Uterus (tissue), 4 donors: ENCODE measurements around the gene SP8. TPM values are rescaled to one million over a fixed set of nuclear protein-coding genes. Genes with fewer than 3 reads are reported as not detected.

Experiments
- DNase-seq, 2 donors: peaks; one replicate each; pipeline ENCODE4 v3.0.0-alpha.2; 2019 to 2020
- H3K27ac ChIP-seq, 2 donors: fragments of 200-600 bp; sonication (generic); 1 replicate in 1 of 2; 2 replicates in 1 of 2; pipeline ENCODE4 v1.5.1; 2016 to 2018
- H3K27me3 ChIP-seq, 2 donors: fragments of 200-600 bp; sonication (generic); one replicate each; pipeline ENCODE4 v1.5.1; 2018 to 2019; ENCODE audit warnings: control low read depth in 1 of 2
- H3K36me3 ChIP-seq, 2 donors: fragments of 200-600 bp; sonication (generic); one replicate each; pipeline ENCODE4 v1.5.1; 2019; ENCODE audit warnings: control low read depth in 1 of 2
- H3K4me1 ChIP-seq, 2 donors: fragments of 200-600 bp; sonication (generic); one replicate each; pipeline ENCODE4 v1.5.1; 2018 to 2019; ENCODE audit warnings: control low read depth in 1 of 2
- H3K4me3 ChIP-seq, 2 donors: fragments of 200-600 bp; sonication (generic); 1 replicate in 1 of 2; 2 replicates in 1 of 2; pipeline ENCODE4 v1.5.1; 2018 to 2019; ENCODE audit warnings: mild to moderate bottlenecking in 1 of 2
- H3K9me3 ChIP-seq, 2 donors: fragments of 200-600 bp; sonication (generic); one replicate each; pipeline ENCODE4 v1.5.1; 2019; ENCODE audit warnings: control low read depth in 1 of 2
- POLR2A ChIP-seq, 2 donors: fragments of 450-650 bp; IDR thresholded peaks; one replicate each; pipeline ENCODE4 v1.6.1; 2016; ENCODE audit warnings: antibody characterized with exemption in 2 of 2, mild to moderate bottlenecking in 1 of 2, moderate library complexity in 1 of 2
- intact Hi-C: fragments of 100-400 bp; cut with DNase I; formaldehyde crosslinking; loops from one replicate; pipeline ENCODE4 v1.15.1; 2023; ENCODE audit warnings: low total_unique reads
- total RNA-seq, 4 donors: library from RNA; depleted of rRNA in 3 of 4; stranded (reverse); fragments of >200 nt in 3 of 4; gene quantifications; one replicate each; pipeline versions ENCODE4 v1.1.0 to v1.2.4, GENCODE V29; 2014 to 2023
- TF ChIP-seq, protein P1 (sequence below), 4 experiments: fragments of 200-600 bp in 2 of 4; fragments of 450-650 bp in 2 of 4; sonication (generic) in 2 of 4; IDR thresholded peaks; one replicate each; pipeline ENCODE4 v1.5.1; 2016 to 2019; ENCODE audit warnings: antibody characterized with exemption in 4 of 4, mild to moderate bottlenecking in 2 of 4, moderate library complexity in 1 of 4
- donor health status: DM: yes; HTN: yes; CAD: no.

Gene SP8
- total RNA-seq, 4 donors from 2014 or later: not detected

DNA sequence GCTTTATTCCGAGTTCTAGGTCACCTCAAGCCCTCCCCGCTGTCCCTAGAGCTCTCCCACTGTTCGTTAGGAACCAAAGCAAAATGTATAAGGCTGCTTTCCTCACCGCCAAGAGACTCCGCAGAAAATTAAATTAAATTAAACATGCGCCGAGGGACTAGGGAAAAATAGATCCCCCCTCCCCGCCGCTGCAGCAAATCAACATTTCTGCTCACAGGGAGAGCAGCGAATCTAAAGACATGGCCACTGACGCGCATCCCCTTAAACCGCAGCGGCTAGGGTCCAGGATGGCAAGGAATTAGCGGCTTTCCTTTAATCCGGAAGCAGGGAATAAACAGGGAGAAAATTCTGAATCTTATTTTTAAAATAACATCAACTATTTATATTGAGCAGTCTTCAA is 7.6 kb downstream of the SP8 start:
- TF ChIP-seq, protein P1, sequence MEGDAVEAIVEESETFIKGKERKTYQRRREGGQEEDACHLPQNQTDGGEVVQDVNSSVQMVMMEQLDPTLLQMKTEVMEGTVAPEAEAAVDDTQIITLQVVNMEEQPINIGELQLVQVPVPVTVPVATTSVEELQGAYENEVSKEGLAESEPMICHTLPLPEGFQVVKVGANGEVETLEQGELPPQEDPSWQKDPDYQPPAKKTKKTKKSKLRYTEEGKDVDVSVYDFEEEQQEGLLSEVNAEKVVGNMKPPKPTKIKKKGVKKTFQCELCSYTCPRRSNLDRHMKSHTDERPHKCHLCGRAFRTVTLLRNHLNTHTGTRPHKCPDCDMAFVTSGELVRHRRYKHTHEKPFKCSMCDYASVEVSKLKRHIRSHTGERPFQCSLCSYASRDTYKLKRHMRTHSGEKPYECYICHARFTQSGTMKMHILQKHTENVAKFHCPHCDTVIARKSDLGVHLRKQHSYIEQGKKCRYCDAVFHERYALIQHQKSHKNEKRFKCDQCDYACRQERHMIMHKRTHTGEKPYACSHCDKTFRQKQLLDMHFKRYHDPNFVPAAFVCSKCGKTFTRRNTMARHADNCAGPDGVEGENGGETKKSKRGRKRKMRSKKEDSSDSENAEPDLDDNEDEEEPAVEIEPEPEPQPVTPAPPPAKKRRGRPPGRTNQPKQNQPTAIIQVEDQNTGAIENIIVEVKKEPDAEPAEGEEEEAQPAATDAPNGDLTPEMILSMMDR (IDR thresholded peaks at IDR 0.05): no peak
- TF ChIP-seq POLR2A (IDR thresholded peaks at IDR 0.05): no peak
- H3K27ac ChIP-seq: no peak overlapping the region

DNA sequence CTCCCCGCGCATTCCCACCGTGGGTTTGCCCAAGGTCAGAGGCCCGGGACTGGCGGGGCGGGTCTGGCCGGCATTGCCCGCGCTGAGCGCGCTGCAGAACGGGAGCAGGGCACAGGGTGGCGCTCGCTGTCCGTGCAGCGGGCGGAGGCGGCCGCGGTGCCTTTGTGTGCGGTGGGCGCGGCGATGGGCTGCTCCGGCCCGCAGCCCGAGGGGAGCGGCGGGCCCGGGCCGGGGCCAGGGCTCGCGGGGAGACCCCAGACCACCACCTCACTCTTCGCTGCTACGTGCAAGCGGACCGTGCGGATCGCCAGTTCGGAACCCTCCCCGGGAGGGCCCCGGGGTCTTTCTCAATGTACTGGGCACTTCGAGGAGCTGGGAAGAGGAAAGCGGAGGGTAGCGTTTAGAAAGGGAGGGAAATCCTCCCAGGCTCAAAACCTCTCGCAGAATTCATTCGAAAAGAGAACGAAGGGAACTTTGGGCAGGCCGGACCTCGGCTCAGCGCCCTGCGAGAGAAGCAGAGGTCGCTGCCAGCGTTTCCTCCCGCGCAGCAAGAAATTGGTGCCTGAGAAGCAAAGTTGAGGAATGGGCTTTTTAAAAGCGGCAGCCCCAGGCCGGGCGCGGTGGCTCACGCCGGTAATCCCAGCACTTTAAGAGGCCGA is 8.5 kb downstream of the SP8 start:
- Histone ChIP-seq H3K27me3 (peaks cover 0 to 87% of the 10 kb centered on the region in 2 donors), H3K4me3 (no peak overlapping the region)

More for the DNA sequence above, 7.6 kb downstream of the SP8 start:
- Histone ChIP-seq H3K27me3 (peaks cover 3 to 82% of the 10 kb centered on the region in 2 donors), H3K36me3 (no peaks in the 10 kb centered on the region), H3K4me1 (peaks cover 0 to 6% of the 10 kb centered on the region in 2 donors), H3K4me3 (no peak overlapping the region), H3K9me3 (no peaks in the 10 kb centered on the region)
- intact Hi-C loops: no loop called here
- DNase-seq: no peak

GRCh38 chr7:20777377-20778062 is 9.2 kb downstream of the SP8 start:
- intact Hi-C loops: no loop called here
- H3K4me3 ChIP-seq: no peak overlapping the region
- no peak for DNase-seq
- H3K36me3 ChIP-seq: no peaks in the 10 kb centered on the region
- no peaks in the 10 kb centered on the region for H3K9me3 ChIP-seq
- no peak overlapping the region for H3K27ac ChIP-seq
- no peak for TF ChIP-seq POLR2A (IDR thresholded peaks at IDR 0.05)
- TF ChIP-seq, protein P1 (IDR thresholded peaks at IDR 0.05): no peak
- H3K4me1 ChIP-seq: peaks cover 0 to 6% of the 10 kb centered on the region in 2 donors
- peaks cover 0 to 86% of the 10 kb centered on the region in 2 donors for H3K27me3 ChIP-seq

More for the DNA sequence above, 8.5 kb downstream of the SP8 start:
- intact Hi-C loops: no loop called here
- Histone ChIP-seq H3K36me3 (no peaks in the 10 kb centered on the region), H3K9me3 (no peaks in the 10 kb centered on the region), H3K4me1 (peaks cover 0 to 6% of the 10 kb centered on the region in 2 donors), H3K27ac (no peak overlapping the region)
- DNase-seq: no peak
- TF ChIP-seq, protein P1 (IDR thresholded peaks at IDR 0.05): peak in 2 of 4 experiments; percentile 23 to 49
- no peak for TF ChIP-seq POLR2A (IDR thresholded peaks at IDR 0.05)

DNA sequence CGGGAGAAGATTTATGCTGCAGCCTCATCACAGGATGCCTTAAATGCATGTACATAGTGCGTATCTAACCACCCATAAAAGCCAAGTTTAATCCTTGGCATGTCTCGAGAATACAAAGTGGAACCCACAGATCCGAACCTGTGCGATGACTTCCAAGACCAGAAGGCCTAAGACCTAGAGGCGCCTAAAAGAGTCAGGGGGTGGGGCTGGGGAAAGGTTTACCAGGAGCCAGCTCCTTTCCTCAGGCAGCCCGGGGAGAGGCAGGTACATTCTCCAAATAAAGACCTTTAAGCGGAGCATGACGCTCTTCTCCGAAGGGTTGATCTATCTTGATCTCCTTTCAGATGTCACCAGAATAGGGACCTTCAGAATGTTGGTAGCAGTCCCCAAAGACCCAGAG is 9.7 kb downstream of the SP8 start:
- no peak for DNase-seq
- no peak overlapping the region for H3K4me3 ChIP-seq
- H3K9me3 ChIP-seq: no peaks in the 10 kb centered on the region
- H3K27ac ChIP-seq: no peak overlapping the region
- peaks cover 0 to 86% of the 10 kb centered on the region in 2 donors for H3K27me3 ChIP-seq
- H3K4me1 ChIP-seq: peaks cover 0 to 6% of the 10 kb centered on the region in 2 donors
- no peaks in the 10 kb centered on the region for H3K36me3 ChIP-seq
- intact Hi-C loops: no loop called here
- TF ChIP-seq, protein P1 (IDR thresholded peaks at IDR 0.05): no peak
- TF ChIP-seq POLR2A (IDR thresholded peaks at IDR 0.05): no peak
